Loucy (cell line): Measurements from ENCODE around the gene PLEKHA6.

Experiments
- CTCF ChIP-seq: fragments of 200-600 bp; sonication (generic); conservative IDR thresholded peaks from 2 replicates; pipeline ENCODE4 v1.5.1; 2014; ENCODE audit warnings: mild to moderate bottlenecking, antibody characterized with exemption, low read length
- EZH2phosphoT487 ChIP-seq: fragments of 200-600 bp; IDR thresholded peaks from 2 replicates; pipeline ENCODE4 v1.6.1; 2018; ENCODE audit warnings: antibody characterized with exemption, mild to moderate bottlenecking, moderate library complexity, borderline replicate concordance

DNA sequence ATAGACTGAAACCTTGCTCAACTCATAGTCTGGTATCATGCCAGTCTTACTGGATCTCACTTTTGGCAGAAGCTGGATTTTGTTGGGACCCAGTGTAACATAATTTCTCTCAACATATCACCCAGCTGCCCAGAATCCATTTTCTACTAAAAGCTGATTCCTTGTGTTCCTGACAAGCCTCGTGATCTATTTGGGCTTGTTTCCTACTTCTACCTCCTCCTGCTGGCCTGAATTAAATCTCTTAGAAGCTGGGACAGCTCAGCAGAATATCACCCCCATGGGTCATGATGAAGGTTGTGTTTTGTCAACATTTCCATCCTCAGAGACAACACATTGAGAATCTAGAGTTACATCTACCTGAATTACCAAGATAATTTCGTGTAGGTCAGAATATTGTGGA, 153.6 kb downstream of the PLEKHA6 start:
- TF ChIP-seq CTCF (no peak), EZH2phosphoT487 (no peak)
